Measurements from ENCODE around the gene USP10.

GRCh38 chr16:84686707-84687298 lies 13.0 kb upstream of the USP10 start:
- TF ChIP-seq ZNF274 (IDR thresholded peaks at IDR 0.05; ENCODE audit: low read depth, low read length): no peak
- TF ChIP-seq YY1 (IDR thresholded peaks at IDR 0.05; ENCODE audit: insufficient read depth, insufficient read length): no peak

Measured in NT2/D1 (cell line).